ENCODE results near the gene ADIPOQ. TPM values are rescaled to one million over a fixed set of nuclear protein-coding genes. Genes with fewer than 3 reads are reported as not detected.
"Not testable (repeated sequence)": the region's sequence is repeated elsewhere in the genome, so short reads cannot be mapped to it uniquely, and the experiment has no call there.

ADIPOQ gene
- total RNA-seq, 3 donors from 2014 or later (not counting 1 experiment from before 2014, with no cell fraction given), result not detected

DNA sequence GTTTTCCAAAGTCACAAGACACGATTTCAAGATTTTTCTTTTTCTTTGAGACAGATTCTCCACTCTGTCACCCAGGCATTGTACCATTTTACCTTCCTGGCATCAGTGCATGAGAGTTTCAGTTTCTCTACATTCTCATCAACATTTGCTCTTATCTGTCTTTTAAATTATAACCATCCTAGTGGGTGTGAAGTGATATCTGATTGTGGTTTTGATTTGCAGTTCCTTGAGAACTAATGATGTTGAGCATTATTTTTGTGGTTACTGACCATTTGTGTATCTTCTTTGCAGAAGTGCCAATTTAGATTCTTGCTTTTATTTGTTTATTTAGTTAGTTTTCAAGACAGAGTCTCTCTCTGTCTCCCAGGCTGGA is 41.2 kb downstream of the ADIPOQ start:
- Histone ChIP-seq H3K36me3 (ENCODE audit: control insufficient read depth, insufficient read depth, low read length) (no peaks in the 10 kb centered on the region), H3K4me3 (ENCODE audit: low read length) (no peak overlapping the region), H3K4me1 (ENCODE audit: control insufficient read depth, insufficient read depth, low read length) (peaks cover 14% of the 10 kb centered on the region), H3K9me3 (ENCODE audit: control insufficient read depth, insufficient read depth, low read length) (peaks cover 3% of the 10 kb centered on the region), H3K27me3 (ENCODE audit: control insufficient read depth, insufficient read depth, low read length) (no peaks in the 10 kb centered on the region), H3K27ac (ENCODE audit: low read length) (no peak overlapping the region)
- DNase-seq, result no peak
- peak; percentile 61 to 78 (median 71) for ATAC-seq
- no peaks in the 10 kb centered on the region for H3K36me3 Mint-ChIP-seq
- H3K27ac Mint-ChIP-seq, result peak overlapping the region; percentile 41 to 45
- no peaks in the 10 kb centered on the region for H3K9me3 Mint-ChIP-seq
- TF ChIP-seq, protein P1, sequence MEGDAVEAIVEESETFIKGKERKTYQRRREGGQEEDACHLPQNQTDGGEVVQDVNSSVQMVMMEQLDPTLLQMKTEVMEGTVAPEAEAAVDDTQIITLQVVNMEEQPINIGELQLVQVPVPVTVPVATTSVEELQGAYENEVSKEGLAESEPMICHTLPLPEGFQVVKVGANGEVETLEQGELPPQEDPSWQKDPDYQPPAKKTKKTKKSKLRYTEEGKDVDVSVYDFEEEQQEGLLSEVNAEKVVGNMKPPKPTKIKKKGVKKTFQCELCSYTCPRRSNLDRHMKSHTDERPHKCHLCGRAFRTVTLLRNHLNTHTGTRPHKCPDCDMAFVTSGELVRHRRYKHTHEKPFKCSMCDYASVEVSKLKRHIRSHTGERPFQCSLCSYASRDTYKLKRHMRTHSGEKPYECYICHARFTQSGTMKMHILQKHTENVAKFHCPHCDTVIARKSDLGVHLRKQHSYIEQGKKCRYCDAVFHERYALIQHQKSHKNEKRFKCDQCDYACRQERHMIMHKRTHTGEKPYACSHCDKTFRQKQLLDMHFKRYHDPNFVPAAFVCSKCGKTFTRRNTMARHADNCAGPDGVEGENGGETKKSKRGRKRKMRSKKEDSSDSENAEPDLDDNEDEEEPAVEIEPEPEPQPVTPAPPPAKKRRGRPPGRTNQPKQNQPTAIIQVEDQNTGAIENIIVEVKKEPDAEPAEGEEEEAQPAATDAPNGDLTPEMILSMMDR (IDR thresholded peaks at IDR 0.05), result no peak
- no peaks in the 10 kb centered on the region for H3K27me3 Mint-ChIP-seq (ENCODE audit: low read depth in 2 of 2)
- H3K4me3 Mint-ChIP-seq, result peak overlapping the region; percentile 71
- intact Hi-C loops (cut with micrococcal nuclease), result loop anchor here (10.0 kb wide), 1 partner anchor 51 kb away; the partner anchor contains the start of gene ST6GAL1
- peaks cover 41 to 47% of the 10 kb centered on the region in 2 donors for H3K4me1 Mint-ChIP-seq
- WGBS (ENCODE audit: insufficient coverage), result 32% methylated on average over 1 of the region's 1 CpG

DNA sequence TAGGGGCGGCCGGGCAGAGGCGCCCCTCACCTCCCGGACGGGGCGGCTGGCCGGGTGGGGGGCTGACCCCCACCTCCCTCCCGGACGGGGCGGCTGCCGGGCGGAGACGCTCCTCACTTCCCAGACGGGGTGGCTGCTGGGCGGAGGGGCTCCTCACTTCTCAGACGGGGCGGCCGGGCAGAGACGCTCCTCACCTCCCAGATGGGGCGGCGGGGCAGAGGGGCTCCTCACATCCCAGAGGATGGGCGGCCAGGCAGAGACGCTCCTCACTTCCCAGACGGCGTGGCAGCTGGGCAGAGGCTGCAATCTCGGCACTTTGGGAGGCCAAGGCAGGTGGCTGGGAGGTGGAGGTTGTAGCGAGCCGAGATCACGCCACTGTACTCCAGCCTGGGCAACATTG is 42.4 kb downstream of the ADIPOQ start:
- ATAC-seq; H3K9me3 Mint-ChIP-seq; H3K9me3 ChIP-seq (ENCODE audit: control insufficient read depth, insufficient read depth, low read length); DNase-seq; H3K4me3 ChIP-seq (ENCODE audit: low read length); H3K27me3 Mint-ChIP-seq (ENCODE audit: low read depth in 2 of 2); H3K27me3 ChIP-seq (ENCODE audit: control insufficient read depth, insufficient read depth, low read length); H3K27ac Mint-ChIP-seq; H3K4me3 Mint-ChIP-seq; H3K27ac ChIP-seq (ENCODE audit: low read length); H3K36me3 Mint-ChIP-seq; H3K36me3 ChIP-seq (ENCODE audit: control insufficient read depth, insufficient read depth, low read length): not testable (repeated sequence)
- intact Hi-C loops (cut with micrococcal nuclease), result loop anchor here (10.0 kb wide), 1 partner anchor 50 kb away; the partner anchor contains the start of gene ST6GAL1
- H3K4me1 ChIP-seq (ENCODE audit: control insufficient read depth, insufficient read depth, low read length), result peaks cover 14% of the 10 kb centered on the region
- H3K4me1 Mint-ChIP-seq, result peaks cover 34 to 46% of the 10 kb centered on the region in 2 donors
- 99% methylated on average over 21 of the region's 29 CpGs for WGBS (ENCODE audit: insufficient coverage)

DNA sequence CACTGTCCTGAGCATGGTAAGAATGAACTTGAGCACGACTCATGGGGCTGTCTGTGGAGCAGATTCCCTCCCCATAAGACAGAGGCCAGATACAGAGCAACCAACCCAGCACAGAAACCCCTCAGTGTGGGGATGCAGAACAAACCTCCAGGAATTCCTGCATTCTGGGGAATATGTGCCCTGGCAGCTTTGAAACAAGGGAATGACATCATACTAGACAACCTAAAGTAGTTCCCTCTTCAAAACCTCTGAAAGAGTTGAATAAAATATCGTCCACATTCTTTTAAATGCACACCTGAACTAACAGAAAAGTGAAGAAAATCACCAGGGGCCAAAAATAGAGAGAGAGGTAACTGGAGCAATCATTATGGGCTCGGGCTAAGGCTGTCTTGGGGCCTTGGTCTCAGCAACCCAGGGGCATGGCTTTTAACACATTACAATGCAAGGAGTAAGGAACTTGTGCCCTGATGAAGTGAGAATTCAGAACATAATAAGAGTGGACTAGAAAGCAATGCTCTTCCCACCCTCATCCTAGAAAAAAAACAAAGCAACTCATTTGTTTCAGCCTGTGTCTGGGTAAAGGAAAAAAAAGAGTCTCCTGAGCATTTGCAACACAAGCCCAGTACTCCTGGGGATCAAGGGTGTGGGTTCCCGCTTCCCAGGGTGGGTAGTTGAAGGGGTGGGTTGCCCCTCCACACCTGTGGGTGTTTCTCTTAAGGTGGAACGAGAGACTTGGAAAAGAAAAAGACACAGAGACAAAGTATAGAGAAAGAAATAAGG is 43.9 kb downstream of the ADIPOQ start:
- TF ChIP-seq, protein P1 (IDR thresholded peaks at IDR 0.05), result no peak
- no peak overlapping the region for H3K27ac Mint-ChIP-seq
- no peak overlapping the region for H3K4me3 Mint-ChIP-seq
- Histone ChIP-seq H3K27ac (ENCODE audit: low read length) (no peak overlapping the region), H3K4me1 (ENCODE audit: control insufficient read depth, insufficient read depth, low read length) (peaks cover 14% of the 10 kb centered on the region), H3K4me3 (ENCODE audit: low read length) (no peak overlapping the region), H3K27me3 (ENCODE audit: control insufficient read depth, insufficient read depth, low read length) (no peaks in the 10 kb centered on the region), H3K36me3 (ENCODE audit: control insufficient read depth, insufficient read depth, low read length) (no peaks in the 10 kb centered on the region), H3K9me3 (ENCODE audit: control insufficient read depth, insufficient read depth, low read length) (peaks cover 3% of the 10 kb centered on the region)
- H3K9me3 Mint-ChIP-seq, result no peaks in the 10 kb centered on the region
- 100% methylated on average over 4 of the region's 5 CpGs for WGBS (ENCODE audit: insufficient coverage)
- intact Hi-C loops (cut with micrococcal nuclease), result loop anchor here (10.0 kb wide), 1 partner anchor 48 kb away; the partner anchor contains the start of gene ST6GAL1
- H3K4me1 Mint-ChIP-seq, result peaks cover 33 to 35% of the 10 kb centered on the region in 2 donors
- H3K36me3 Mint-ChIP-seq, result no peaks in the 10 kb centered on the region
- H3K27me3 Mint-ChIP-seq (ENCODE audit: low read depth in 2 of 2), result no peaks in the 10 kb centered on the region
- no peak for ATAC-seq
- DNase-seq, result no peak

DNA sequence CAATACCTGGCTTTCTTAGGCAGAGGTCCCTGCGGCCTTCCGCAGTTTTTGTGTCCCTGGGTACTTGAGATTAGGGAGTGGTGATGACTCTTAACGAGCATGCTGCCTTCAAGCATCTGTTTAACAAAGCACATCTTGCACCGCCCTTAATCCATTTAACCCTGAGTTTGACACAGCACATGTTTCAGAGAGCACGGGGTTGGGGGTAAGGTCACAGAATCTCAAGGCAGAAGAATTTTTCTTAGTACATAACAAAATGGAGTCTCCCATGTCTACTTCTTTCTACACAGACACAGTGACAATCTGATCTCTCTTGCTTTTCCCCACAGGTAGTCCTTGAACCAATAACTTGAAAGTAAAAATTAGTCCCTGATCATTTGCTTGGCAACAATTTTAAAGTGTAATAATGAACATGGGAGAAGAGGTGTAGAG is 45.0 kb downstream of the ADIPOQ start:
- ATAC-seq; H3K4me3 ChIP-seq (ENCODE audit: low read length); H3K27me3 ChIP-seq (ENCODE audit: control insufficient read depth, insufficient read depth, low read length); DNase-seq; H3K4me3 Mint-ChIP-seq; H3K36me3 ChIP-seq (ENCODE audit: control insufficient read depth, insufficient read depth, low read length); H3K36me3 Mint-ChIP-seq; H3K27me3 Mint-ChIP-seq (ENCODE audit: low read depth in 2 of 2); H3K9me3 ChIP-seq (ENCODE audit: control insufficient read depth, insufficient read depth, low read length); H3K27ac Mint-ChIP-seq; H3K9me3 Mint-ChIP-seq; H3K27ac ChIP-seq (ENCODE audit: low read length): not testable (repeated sequence)
- no CpG with 5 or more reads among the region's 5 CpGs for WGBS (ENCODE audit: insufficient coverage)
- intact Hi-C loops (cut with micrococcal nuclease), result loop anchor here (10.0 kb wide), 1 partner anchor 47 kb away; the partner anchor contains the start of gene ST6GAL1
- peaks cover 11% of the 10 kb centered on the region for H3K4me1 ChIP-seq (ENCODE audit: control insufficient read depth, insufficient read depth, low read length)
- peaks cover 24 to 27% of the 10 kb centered on the region in 2 donors for H3K4me1 Mint-ChIP-seq

Measured in natural killer cell (primary cell).